Measurements from ENCODE around the gene CBX6.
A peak's percentile ranks its signal among the peaks of the same experiment; 100 is the strongest.

CBX6 gene

GRCh38 chr22:38839686-38840085, 32.3 kb downstream of the CBX6 start:
- Histone ChIP-seq H2BK120ac (ENCODE audit: low read depth, low read length) (no peak overlapping the region), H2BK15ac (ENCODE audit: low read length) (no peak overlapping the region), H2AFZ (ENCODE audit: low read length) (no peak overlapping the region), H4K8ac (ENCODE audit: low read depth, low read length) (no peak overlapping the region), H3K9ac (ENCODE audit: low read depth, low read length, poor library complexity) (no peak overlapping the region), H2BK5ac (ENCODE audit: low read length) (no peak overlapping the region), H3K79me1 (ENCODE audit: low read depth, low read length) (peaks cover 5% of the 10 kb centered on the region), H4K91ac (ENCODE audit: low read depth, low read length, poor library complexity) (no peak overlapping the region), H3K4me2 (ENCODE audit: insufficient read depth, low read length, poor library complexity, severe bottlenecking) (no peak overlapping the region), H3K9me3 (replicated peaks in 1 of 2; ENCODE audit: control insufficient read depth in 2 of 2, insufficient read depth in 1 of 2, low read depth in 1 of 2, low read length in 2 of 2) (no peaks in the 10 kb centered on the region), H2BK12ac (ENCODE audit: low read length) (no peak overlapping the region), H3K23ac (ENCODE audit: low read depth, low read length, poor library complexity) (no peak overlapping the region), H3K27ac (replicated peaks; ENCODE audit: low read length) (no peak overlapping the region), H3K27me3 (ENCODE audit: control insufficient read depth in 3 of 3, insufficient read depth in 3 of 3, low read depth in 1 of 3, low read length in 3 of 3) (peaks cover 3 to 69% (median 28%) of the 10 kb centered on the region in 3 experiments), H2AK5ac (ENCODE audit: low read depth, low read length) (no peak overlapping the region), H3K4me1 (ENCODE audit: control insufficient read depth in 2 of 2, insufficient read depth in 1 of 2, low read depth in 1 of 2, low read length in 2 of 2) (no peaks in the 10 kb centered on the region), H3K14ac (ENCODE audit: low read length) (no peak overlapping the region), H3K18ac (ENCODE audit: low read length) (no peak overlapping the region), H3K36me3 (replicated peaks in 1 of 2; ENCODE audit: control insufficient read depth in 2 of 2, insufficient read depth in 2 of 2, low read length in 2 of 2) (no peaks in the 10 kb centered on the region), H3K4me3 (ENCODE audit: low read length in 2 of 2) (no peak overlapping the region), H3K4ac (ENCODE audit: low read length) (no peak overlapping the region)
- no peak for DNase-seq (ENCODE audit: low spot score)
- WGBS, 2 donors (ENCODE audit: extremely low coverage in 2 of 2, insufficient read length in 2 of 2, insufficient replicate concordance in 1 of 2): no CpG with 5 or more reads among the region's 1 CpG

- H3K4me1 ChIP-seq (ENCODE audit: control insufficient read depth in 2 of 2, insufficient read depth in 1 of 2, low read depth in 1 of 2, low read length in 2 of 2): no peaks in the 10 kb centered on the region
- peaks cover 5% of the 10 kb centered on the region for H3K79me1 ChIP-seq (ENCODE audit: low read depth, low read length)
- H3K36me3 ChIP-seq (replicated peaks in 1 of 2; ENCODE audit: control insufficient read depth in 2 of 2, insufficient read depth in 2 of 2, low read length in 2 of 2): no peaks in the 10 kb centered on the region
- no peak for DNase-seq (ENCODE audit: low spot score)
- no peak overlapping the region for H3K27ac ChIP-seq (replicated peaks; ENCODE audit: low read length)
- H4K8ac ChIP-seq (ENCODE audit: low read depth, low read length): no peak overlapping the region
- no CpG with 5 or more reads among the region's 6 CpGs for WGBS, 2 donors (ENCODE audit: extremely low coverage in 2 of 2, insufficient read length in 2 of 2, insufficient replicate concordance in 1 of 2)
- H3K4me3 ChIP-seq (ENCODE audit: low read length in 2 of 2): no peak overlapping the region
- H4K91ac ChIP-seq (ENCODE audit: low read depth, low read length, poor library complexity): no peak overlapping the region
- no peak overlapping the region for H2BK120ac ChIP-seq (ENCODE audit: low read depth, low read length)
- no peak overlapping the region for H3K4ac ChIP-seq (ENCODE audit: low read length)
- H3K9me3 ChIP-seq (replicated peaks in 1 of 2; ENCODE audit: control insufficient read depth in 2 of 2, insufficient read depth in 1 of 2, low read depth in 1 of 2, low read length in 2 of 2): no peaks in the 10 kb centered on the region
- no peak overlapping the region for H3K14ac ChIP-seq (ENCODE audit: low read length)
- H3K4me2 ChIP-seq (ENCODE audit: insufficient read depth, low read length, poor library complexity, severe bottlenecking): no peak overlapping the region
- no peak overlapping the region for H3K23ac ChIP-seq (ENCODE audit: low read depth, low read length, poor library complexity)
- H2BK15ac ChIP-seq (ENCODE audit: low read length): no peak overlapping the region
- H2AK5ac ChIP-seq (ENCODE audit: low read depth, low read length): no peak overlapping the region
- H2BK12ac ChIP-seq (ENCODE audit: low read length): no peak overlapping the region
- no peak overlapping the region for H2BK5ac ChIP-seq (ENCODE audit: low read length)
- no peak overlapping the region for H2AFZ ChIP-seq (ENCODE audit: low read length)
- peak overlapping the region; percentile 29 for H3K18ac ChIP-seq (ENCODE audit: low read length)
- H3K9ac ChIP-seq (ENCODE audit: low read depth, low read length, poor library complexity): no peak overlapping the region
- H3K27me3 ChIP-seq (ENCODE audit: control insufficient read depth in 3 of 3, insufficient read depth in 3 of 3, low read depth in 1 of 3, low read length in 3 of 3): peaks cover 2 to 69% (median 16%) of the 10 kb centered on the region in 3 experiments
Observed at GRCh38 chr22:38837414-38837928, 34.5 kb downstream of the CBX6 start.

- Histone ChIP-seq H3K4me3 (ENCODE audit: low read length in 2 of 2) (no peak overlapping the region), H3K4ac (ENCODE audit: low read length) (no peak overlapping the region), H3K27ac (replicated peaks; ENCODE audit: low read length) (no peak overlapping the region), H2BK12ac (ENCODE audit: low read length) (no peak overlapping the region), H3K18ac (ENCODE audit: low read length) (no peak overlapping the region), H4K91ac (ENCODE audit: low read depth, low read length, poor library complexity) (no peak overlapping the region), H3K27me3 (ENCODE audit: control insufficient read depth in 3 of 3, insufficient read depth in 3 of 3, low read depth in 1 of 3, low read length in 3 of 3) (peaks cover 0 to 61% (median 5%) of the 10 kb centered on the region in 3 experiments), H3K14ac (ENCODE audit: low read length) (no peak overlapping the region), H3K36me3 (replicated peaks in 1 of 2; ENCODE audit: control insufficient read depth in 2 of 2, insufficient read depth in 2 of 2, low read length in 2 of 2) (no peaks in the 10 kb centered on the region), H3K9me3 (replicated peaks in 1 of 2; ENCODE audit: control insufficient read depth in 2 of 2, insufficient read depth in 1 of 2, low read depth in 1 of 2, low read length in 2 of 2) (no peaks in the 10 kb centered on the region), H3K79me1 (ENCODE audit: low read depth, low read length) (peaks cover 4% of the 10 kb centered on the region), H2BK15ac (ENCODE audit: low read length) (no peak overlapping the region), H2BK120ac (ENCODE audit: low read depth, low read length) (no peak overlapping the region), H2AFZ (ENCODE audit: low read length) (no peak overlapping the region), H2AK5ac (ENCODE audit: low read depth, low read length) (peak overlapping the region; percentile 6), H4K8ac (ENCODE audit: low read depth, low read length) (no peak overlapping the region), H3K4me1 (ENCODE audit: control insufficient read depth in 2 of 2, insufficient read depth in 1 of 2, low read depth in 1 of 2, low read length in 2 of 2) (peaks cover 0 to 3% of the 10 kb centered on the region in 2 donors), H3K9ac (ENCODE audit: low read depth, low read length, poor library complexity) (no peak overlapping the region), H3K4me2 (ENCODE audit: insufficient read depth, low read length, poor library complexity, severe bottlenecking) (no peak overlapping the region), H3K23ac (ENCODE audit: low read depth, low read length, poor library complexity) (no peak overlapping the region), H2BK5ac (ENCODE audit: low read length) (no peak overlapping the region)
- no CpG with 5 or more reads among the region's 19 CpGs for WGBS, 2 donors (ENCODE audit: extremely low coverage in 2 of 2, insufficient read length in 2 of 2, insufficient replicate concordance in 1 of 2)
- DNase-seq (ENCODE audit: low spot score): no peak
Observed at GRCh38 chr22:38835888-38836301, 36.1 kb downstream of the CBX6 start.

- H3K9ac ChIP-seq (ENCODE audit: low read depth, low read length, poor library complexity): no peak overlapping the region
- H2BK120ac ChIP-seq (ENCODE audit: low read depth, low read length): no peak overlapping the region
- H3K27me3 ChIP-seq (ENCODE audit: control insufficient read depth in 3 of 3, insufficient read depth in 3 of 3, low read depth in 1 of 3, low read length in 3 of 3): peaks cover 0 to 60% (median 2%) of the 10 kb centered on the region in 3 experiments
- WGBS, 2 donors (ENCODE audit: extremely low coverage in 2 of 2, insufficient read length in 2 of 2, insufficient replicate concordance in 1 of 2): no CpG with 5 or more reads among the region's 5 CpGs
- H2BK15ac ChIP-seq (ENCODE audit: low read length): no peak overlapping the region
- no peak for DNase-seq (ENCODE audit: low spot score)
- H3K36me3 ChIP-seq (replicated peaks in 1 of 2; ENCODE audit: control insufficient read depth in 2 of 2, insufficient read depth in 2 of 2, low read length in 2 of 2): no peaks in the 10 kb centered on the region
- H2BK12ac ChIP-seq (ENCODE audit: low read length): no peak overlapping the region
- peaks cover 0 to 3% of the 10 kb centered on the region in 2 donors for H3K4me1 ChIP-seq (ENCODE audit: control insufficient read depth in 2 of 2, insufficient read depth in 1 of 2, low read depth in 1 of 2, low read length in 2 of 2)
- no peak overlapping the region for H2BK5ac ChIP-seq (ENCODE audit: low read length)
- no peak overlapping the region for H3K4ac ChIP-seq (ENCODE audit: low read length)
- H3K27ac ChIP-seq (replicated peaks; ENCODE audit: low read length): no peak overlapping the region
- H3K23ac ChIP-seq (ENCODE audit: low read depth, low read length, poor library complexity): no peak overlapping the region
- H3K4me2 ChIP-seq (ENCODE audit: insufficient read depth, low read length, poor library complexity, severe bottlenecking): no peak overlapping the region
- no peak overlapping the region for H3K4me3 ChIP-seq (ENCODE audit: low read length in 2 of 2)
- no peaks in the 10 kb centered on the region for H3K9me3 ChIP-seq (replicated peaks in 1 of 2; ENCODE audit: control insufficient read depth in 2 of 2, insufficient read depth in 1 of 2, low read depth in 1 of 2, low read length in 2 of 2)
- H3K79me1 ChIP-seq (ENCODE audit: low read depth, low read length): peaks cover 4% of the 10 kb centered on the region
- no peak overlapping the region for H2AFZ ChIP-seq (ENCODE audit: low read length)
- no peak overlapping the region for H2AK5ac ChIP-seq (ENCODE audit: low read depth, low read length)
- no peak overlapping the region for H4K91ac ChIP-seq (ENCODE audit: low read depth, low read length, poor library complexity)
- no peak overlapping the region for H3K14ac ChIP-seq (ENCODE audit: low read length)
- H4K8ac ChIP-seq (ENCODE audit: low read depth, low read length): no peak overlapping the region
- H3K18ac ChIP-seq (ENCODE audit: low read length): no peak overlapping the region
Observed at GRCh38 chr22:38834991-38835390, 37.0 kb downstream of the CBX6 start.
